ENCODE measurements around the gene SCAMP2.
A peak's percentile ranks its signal among the peaks of the same experiment; 100 is the strongest.

Gene SCAMP2

GRCh38 chr15:74857671-74858368, 15.3 kb downstream of the SCAMP2 start:
- DNase-seq (ENCODE audit: low read depth) = no peak

GRCh38 chr15:74857082-74857655, 16.0 kb downstream of the SCAMP2 start:
- DNase-seq (ENCODE audit: low read depth) = no peak

GRCh38 chr15:74856537-74856936, 16.6 kb downstream of the SCAMP2 start:
- DNase-seq (ENCODE audit: low read depth) = no peak

GRCh38 chr15:74855857-74856256, 17.3 kb downstream of the SCAMP2 start:
- DNase-seq (ENCODE audit: low read depth) = no peak

- no peak for DNase-seq (ENCODE audit: low read depth)
These were observed 18.6 kb downstream of the SCAMP2 start for GRCh38 chr15:74854453-74855022.

- DNase-seq (ENCODE audit: low read depth) = no peak
These were observed 21.2 kb downstream of the SCAMP2 start for GRCh38 chr15:74851960-74852359.

- no peak for DNase-seq (ENCODE audit: low read depth)
These were observed 22.8 kb downstream of the SCAMP2 start for GRCh38 chr15:74850393-74850792.

- no peak for DNase-seq (ENCODE audit: low read depth)
These were observed 25.7 kb downstream of the SCAMP2 start for GRCh38 chr15:74847432-74847831.

GRCh38 chr15:74845581-74845980, 27.6 kb downstream of the SCAMP2 start:
- DNase-seq (ENCODE audit: low read depth) = no peak

- DNase-seq (ENCODE audit: low read depth) = no peak
These were observed 28.0 kb downstream of the SCAMP2 start for GRCh38 chr15:74845208-74845568.

- DNase-seq (ENCODE audit: low read depth) = no peak
These were observed 28.6 kb downstream of the SCAMP2 start for GRCh38 chr15:74844319-74845207.

- DNase-seq (ENCODE audit: low read depth) = no peak
These were observed 29.3 kb downstream of the SCAMP2 start for GRCh38 chr15:74843891-74844299.

GRCh38 chr15:74843445-74843828, 29.7 kb downstream of the SCAMP2 start:
- no peak for DNase-seq (ENCODE audit: low read depth)

GRCh38 chr15:74842581-74843444, 30.4 kb downstream of the SCAMP2 start, which contains the start of gene ULK3:
ULK3 (minus strand) TSS chr15:74843156; CDS start chr15:74843105, 51 bp downstream.
- DNase-seq (ENCODE audit: low read depth) = peak; percentile 90

- no peak for DNase-seq (ENCODE audit: low read depth)
These were observed 31.2 kb downstream of the SCAMP2 start for GRCh38 chr15:74841891-74842373.

GRCh38 chr15:74840851-74841775, 32.1 kb downstream of the SCAMP2 start:
- DNase-seq (ENCODE audit: low read depth) = no peak

GRCh38 chr15:74839526-74840395, 33.4 kb downstream of the SCAMP2 start:
- DNase-seq (ENCODE audit: low read depth) = no peak

- DNase-seq (ENCODE audit: low read depth) = no peak
These were observed 34.2 kb downstream of the SCAMP2 start for GRCh38 chr15:74838746-74839525.

GRCh38 chr15:74838137-74838516, 35.0 kb downstream of the SCAMP2 start:
- no peak for DNase-seq (ENCODE audit: low read depth)

Measured in ELR (cell line).